Measurements from ENCODE around the gene GIPC2.

GRCh38 chr1:78113156-78113916 is 67.6 kb downstream of the GIPC2 start:
- TF ChIP-seq SP1 (IDR thresholded peaks at IDR 0.05; ENCODE audit: low read depth) (no peak), EZH2 (IDR thresholded peaks at IDR 0.05) (no peak), POLR2AphosphoS5 (IDR thresholded peaks at IDR 0.05; ENCODE audit: low read depth, low read length) (no peak), YY1 (IDR thresholded peaks at IDR 0.05; ENCODE audit: extremely low read depth, insufficient replicate concordance, low read depth, low read length) (no peak), EGR1 (IDR thresholded peaks at IDR 0.05; ENCODE audit: low read depth) (no peak), REST (IDR thresholded peaks at IDR 0.05; ENCODE audit: low read depth) (no peak), POLR2A (IDR thresholded peaks at IDR 0.05; ENCODE audit: borderline replicate concordance, extremely low read depth, insufficient read depth, insufficient read length) (no peak), ATF3 (IDR thresholded peaks at IDR 0.05) (no peak)
- TF ChIP-seq, protein P1, sequence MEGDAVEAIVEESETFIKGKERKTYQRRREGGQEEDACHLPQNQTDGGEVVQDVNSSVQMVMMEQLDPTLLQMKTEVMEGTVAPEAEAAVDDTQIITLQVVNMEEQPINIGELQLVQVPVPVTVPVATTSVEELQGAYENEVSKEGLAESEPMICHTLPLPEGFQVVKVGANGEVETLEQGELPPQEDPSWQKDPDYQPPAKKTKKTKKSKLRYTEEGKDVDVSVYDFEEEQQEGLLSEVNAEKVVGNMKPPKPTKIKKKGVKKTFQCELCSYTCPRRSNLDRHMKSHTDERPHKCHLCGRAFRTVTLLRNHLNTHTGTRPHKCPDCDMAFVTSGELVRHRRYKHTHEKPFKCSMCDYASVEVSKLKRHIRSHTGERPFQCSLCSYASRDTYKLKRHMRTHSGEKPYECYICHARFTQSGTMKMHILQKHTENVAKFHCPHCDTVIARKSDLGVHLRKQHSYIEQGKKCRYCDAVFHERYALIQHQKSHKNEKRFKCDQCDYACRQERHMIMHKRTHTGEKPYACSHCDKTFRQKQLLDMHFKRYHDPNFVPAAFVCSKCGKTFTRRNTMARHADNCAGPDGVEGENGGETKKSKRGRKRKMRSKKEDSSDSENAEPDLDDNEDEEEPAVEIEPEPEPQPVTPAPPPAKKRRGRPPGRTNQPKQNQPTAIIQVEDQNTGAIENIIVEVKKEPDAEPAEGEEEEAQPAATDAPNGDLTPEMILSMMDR (IDR thresholded peaks at IDR 0.05 in 2 of 3, conservative IDR thresholded peaks at IDR 0.05 in 1 of 3; ENCODE audit: borderline replicate concordance in 1 of 3, insufficient read depth in 1 of 3, low read depth in 2 of 3, low read length in 2 of 3), result no peak

All from HCT116 (cell line).